Measurements from ENCODE around the gene CISH.

Gene CISH

DNA sequence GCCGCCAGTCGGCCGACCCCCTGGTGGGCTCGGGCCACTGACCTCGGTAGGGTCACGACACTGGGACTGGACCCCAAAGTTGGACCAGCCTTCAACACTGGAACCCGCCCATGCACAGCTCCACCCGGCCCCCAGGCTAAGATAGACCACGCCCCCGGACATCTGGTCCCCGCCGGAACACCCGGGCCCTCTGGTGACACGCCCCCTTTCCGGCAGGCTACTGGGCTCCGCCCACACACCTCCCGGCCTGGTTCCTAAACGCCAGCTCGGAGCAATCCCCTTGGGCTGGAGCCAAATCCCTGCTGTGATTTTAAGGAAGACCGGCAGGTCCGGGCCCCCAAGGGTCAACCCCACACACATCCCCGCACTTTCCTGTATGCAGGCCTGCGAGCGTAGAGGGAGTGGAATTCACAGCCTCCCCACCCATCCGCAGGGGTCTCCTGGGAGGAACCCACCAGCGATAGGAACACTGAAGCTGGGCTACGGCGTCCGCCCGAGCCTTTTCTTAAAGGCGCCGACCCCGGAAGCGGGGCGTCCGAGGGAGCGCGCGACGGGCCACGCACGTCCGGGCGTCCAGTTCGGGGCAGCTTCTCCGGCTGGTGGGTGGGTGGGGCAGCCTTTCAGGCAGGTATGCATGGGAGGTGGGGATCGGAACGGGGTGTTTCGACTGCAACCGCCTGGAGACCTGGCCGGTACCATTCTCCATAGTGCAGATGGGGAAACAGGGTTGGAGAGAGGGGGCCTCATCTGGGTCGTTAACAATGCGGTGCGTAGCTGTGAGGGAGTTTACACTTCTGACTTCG, 42.4 kb downstream of the CISH start, which contains the start of gene HEMK1:
HEMK1 (plus strand) TSS at position 576 of the 803 bp plus-strand sequence. CDS start 1,583 bp downstream, outside the sequence.
- peak; percentile 98 for DNase-seq

DNA sequence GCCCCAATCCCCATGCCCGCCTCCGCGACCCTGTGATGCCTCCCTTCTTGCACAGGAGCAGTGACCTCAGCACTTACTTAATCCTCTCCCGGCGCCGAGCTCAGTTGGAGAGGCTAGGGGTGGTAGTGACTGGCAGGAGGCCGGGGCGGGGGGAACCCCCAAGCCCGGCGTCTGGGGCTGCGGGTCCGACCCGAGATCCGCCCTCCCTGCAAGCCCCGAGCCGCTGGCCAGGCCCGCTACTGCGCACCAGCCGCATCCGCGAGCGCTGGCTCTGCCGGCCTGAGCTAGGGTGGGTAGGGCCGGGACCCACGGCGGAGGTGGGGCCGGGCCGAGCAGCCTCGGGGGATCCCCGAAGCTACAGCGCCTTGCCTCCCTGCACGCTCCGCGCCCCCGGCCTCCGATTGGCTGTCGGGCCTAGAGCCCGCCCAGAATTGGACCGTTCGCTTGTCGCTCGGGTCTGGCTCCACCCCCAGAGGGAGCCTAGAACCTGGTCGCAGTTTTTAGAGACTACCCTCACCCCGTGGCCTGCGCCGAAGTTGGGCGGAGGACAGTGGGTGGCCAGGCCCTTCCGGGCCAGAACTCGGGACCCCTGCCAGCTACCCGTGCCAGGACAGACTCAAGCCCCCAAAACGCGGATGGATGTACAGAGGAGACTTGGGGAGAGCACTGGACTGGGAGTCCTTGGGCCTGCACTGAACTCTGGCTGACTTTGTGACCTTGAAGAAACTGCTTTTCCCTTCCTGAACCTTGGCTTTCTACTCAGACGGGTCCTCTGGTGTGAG, 44.0 kb downstream of the CISH start, which contains the start of gene C3orf18:
C3orf18 (minus strand) TSS at position 362 of the 782 bp plus-strand sequence. CDS start 2,048 bp downstream, outside the sequence.
- peak; percentile 95 for DNase-seq

DNA sequence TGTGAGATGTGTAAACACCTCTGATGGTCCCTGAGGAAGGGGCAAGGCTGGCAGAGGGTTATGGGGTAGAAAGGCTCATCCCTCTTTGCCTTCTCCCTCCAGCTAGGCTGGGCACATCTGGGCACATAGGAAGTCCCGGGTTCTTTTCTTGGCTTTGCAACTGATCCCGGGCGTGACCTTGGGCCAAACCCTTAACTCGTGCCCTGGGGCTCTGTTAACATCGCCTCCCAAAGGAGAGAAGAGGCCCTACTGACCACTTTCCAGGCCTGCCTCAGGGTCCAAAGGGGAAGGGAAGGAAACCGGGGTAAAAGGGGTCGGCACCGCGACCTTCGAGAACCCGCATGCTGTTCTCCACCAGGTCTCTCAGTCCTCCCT, 44.6 kb downstream of the CISH start:
- DNase-seq, result no peak

DNA sequence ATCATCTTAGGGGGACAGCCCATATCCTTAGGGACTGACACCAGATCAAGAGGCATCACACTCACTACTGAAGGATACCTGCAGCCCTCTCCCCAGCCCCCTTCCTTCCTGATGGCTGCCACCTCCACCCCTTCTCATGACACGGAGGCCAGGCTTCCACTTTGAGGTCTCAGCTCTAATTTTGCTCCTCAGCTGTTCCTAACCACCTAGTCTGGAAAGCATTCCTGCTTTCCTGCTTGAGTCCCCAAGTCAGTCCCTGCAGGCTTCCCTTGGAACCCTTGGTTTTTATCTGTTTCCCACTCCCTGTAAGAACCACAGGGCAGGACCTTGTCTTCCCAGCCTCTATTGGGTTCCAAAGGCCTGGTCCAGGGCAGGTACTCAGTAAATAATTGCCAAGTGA, 47.3 kb downstream of the CISH start:
- DNase-seq, result no peak

DNA sequence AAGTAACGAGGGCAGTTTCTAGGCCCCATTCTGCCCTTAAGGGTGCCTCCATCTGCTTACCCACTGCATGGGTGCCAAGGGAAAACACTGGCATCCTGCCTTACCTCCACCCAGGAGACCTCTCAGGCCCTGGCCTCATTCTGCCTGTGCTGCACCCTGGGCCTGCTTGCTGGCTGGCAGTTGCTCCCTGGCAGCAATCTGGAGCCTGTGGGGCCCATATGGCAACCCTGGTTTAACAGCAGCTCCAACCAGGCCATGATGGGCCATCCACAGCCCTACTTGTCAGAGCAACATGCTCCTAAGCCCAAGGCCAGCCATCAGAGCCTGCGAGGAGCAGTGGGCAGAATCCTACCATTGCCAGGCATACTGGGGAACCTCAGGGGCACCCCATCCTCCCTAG, 47.7 kb downstream of the CISH start:
- no peak for DNase-seq

DNA sequence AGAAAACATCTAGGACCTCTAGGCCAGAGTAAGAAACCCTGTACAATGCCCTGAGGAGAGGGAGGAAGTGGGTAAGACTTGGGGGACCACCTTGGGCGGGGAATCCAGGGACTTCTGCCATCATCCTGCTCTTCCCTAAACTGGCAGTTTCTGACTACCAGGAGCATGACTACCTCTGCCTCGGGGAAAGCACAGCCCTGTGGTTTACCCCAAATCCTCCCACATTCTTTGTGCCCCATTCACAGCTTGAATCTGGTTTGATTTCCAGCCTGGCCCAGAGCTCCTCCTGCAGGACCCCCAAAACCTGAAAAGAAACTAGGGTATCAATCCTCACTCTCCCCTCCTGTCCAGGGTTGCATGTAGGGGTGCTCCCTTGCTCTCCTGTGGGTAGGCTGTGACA, 48.7 kb downstream of the CISH start:
- DNase-seq, result peak; percentile 60

DNA sequence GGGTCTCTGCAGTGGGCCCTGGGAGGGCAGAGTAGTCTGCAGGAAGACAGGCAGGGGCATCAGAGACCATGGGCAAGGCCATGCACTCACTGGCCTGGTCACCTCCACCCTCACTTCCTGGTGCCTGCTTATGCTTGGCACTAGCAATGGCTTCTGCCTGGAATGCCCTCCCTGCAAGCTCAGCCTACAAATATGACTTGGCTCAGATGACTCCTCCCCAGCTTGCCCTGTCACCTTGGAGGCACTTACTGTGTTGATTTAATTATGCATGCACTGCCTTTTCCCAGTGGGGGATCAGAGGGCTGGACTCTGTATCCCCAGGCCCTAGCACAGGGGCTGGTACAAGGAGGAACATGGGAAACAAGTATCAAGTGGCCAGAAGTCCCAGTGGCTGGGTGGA, 51.9 kb downstream of the CISH start:
- DNase-seq, result no peak

DNA sequence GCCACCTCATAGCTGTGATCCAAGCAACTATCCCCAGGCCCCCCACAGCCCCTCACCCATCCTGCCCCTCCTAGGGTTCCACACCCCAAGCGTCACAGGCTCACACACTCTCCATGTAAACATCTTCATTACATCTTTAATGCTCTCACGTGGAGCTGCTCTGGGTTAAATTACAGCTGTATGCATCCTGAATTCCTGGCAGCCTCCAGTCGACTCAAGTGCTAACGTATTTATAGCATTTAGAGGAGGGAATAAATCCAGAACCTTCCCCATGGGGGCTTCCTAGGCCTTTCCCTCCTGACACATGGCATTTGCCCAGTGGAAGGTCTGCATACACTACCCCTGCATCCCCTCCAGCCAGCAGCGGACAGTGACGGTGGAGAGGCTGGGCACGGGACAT, 53.7 kb downstream of the CISH start:
- DNase-seq, result no peak

DNA sequence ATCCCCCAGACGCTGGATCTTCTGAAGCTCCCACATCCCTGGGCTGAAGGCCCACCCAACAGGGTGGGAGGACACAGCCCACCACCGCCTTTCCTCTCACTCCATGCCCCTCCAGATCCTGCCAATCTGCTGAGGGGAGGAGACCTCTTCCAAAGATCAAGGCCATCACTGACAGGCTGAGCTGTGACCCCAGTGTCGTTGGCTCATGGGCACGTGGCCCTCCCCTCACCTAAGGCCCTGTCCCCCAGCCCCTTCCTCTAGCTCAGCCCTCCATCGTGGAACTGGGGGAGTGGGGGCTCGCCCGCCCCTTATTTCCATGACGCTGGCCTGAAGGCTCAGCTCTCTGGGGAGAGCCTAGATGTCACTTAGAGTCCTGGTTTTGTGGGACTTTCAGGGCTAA, 54.5 kb downstream of the CISH start:
- no peak for DNase-seq
